Measurements from ENCODE around the gene RPL36AL. TPM values are rescaled to one million over a fixed set of nuclear protein-coding genes. Genes with fewer than 3 reads are reported as not detected.
"Not testable (repeated sequence)": the region's sequence is repeated elsewhere in the genome, so short reads cannot be mapped to it uniquely, and the experiment has no call there.

RPL36AL gene
- total RNA-seq, 1 experiment from 2014 or later, result 161 TPM

DNA sequence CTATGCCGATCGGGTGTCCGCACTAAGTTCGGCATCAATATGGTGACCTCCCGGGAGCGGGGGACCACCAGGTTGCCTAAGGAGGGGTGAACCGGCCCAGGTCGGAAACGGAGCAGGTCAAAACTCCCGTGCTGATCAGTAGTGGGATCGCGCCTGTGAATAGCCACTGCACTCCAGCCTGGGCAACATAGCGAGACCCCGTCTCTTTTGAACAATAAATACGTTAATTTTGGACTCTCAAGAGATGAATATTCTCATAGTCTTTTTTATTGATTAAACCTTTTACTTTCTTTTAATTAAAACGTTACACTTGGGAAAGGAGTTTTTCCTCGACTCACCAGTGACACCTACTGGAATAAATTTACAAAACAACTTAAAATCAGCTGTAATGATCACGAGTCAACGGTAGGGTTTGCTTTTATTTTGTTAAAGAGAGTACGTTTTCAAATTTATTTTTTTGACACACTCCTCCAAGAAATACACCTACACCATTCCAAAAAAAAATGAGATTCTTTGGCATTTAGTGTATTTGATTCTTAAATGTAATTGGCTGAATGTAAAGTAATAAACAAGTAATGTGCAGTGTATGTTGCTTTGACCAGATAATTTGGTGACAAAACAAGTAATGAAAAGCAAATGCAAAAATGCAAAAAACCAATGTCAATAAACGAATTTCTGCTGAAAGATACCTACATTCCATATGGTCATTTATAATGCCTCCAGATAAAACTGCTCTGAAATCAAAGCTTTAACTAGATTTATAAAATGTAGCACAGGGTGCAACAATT lies 33.6 kb downstream of the RPL36AL start:
- BruUV-seq (replicated peaks), result no TSS peak
- Mint-ChIP-seq H3K27ac (ENCODE audit: unreplicated experiment) (peak overlapping the region; percentile 98), H3K4me1 (ENCODE audit: low read depth, unreplicated experiment) (peaks cover 18% of the 10 kb centered on the region), H3K36me3 (ENCODE audit: insufficient read depth, unreplicated experiment) (peaks cover 52% of the 10 kb centered on the region), H3K4me3 (ENCODE audit: low read depth, unreplicated experiment) (peak overlapping the region; percentile 91), H3K27me3 (ENCODE audit: unreplicated experiment) (no peaks in the 10 kb centered on the region), H3K9me3 (ENCODE audit: low read depth, unreplicated experiment) (no peaks in the 10 kb centered on the region)
- intact Hi-C loops (cut with micrococcal nuclease; ENCODE audit: unreplicated experiment), result no loop called here
- CTCF ChIA-PET, result interaction anchor here (0.9 kb wide), 1 partner anchor 12 kb away, joined by 5 read pairs; the partner anchor contains the start of gene LRR1
- peak; percentile 75 for TF ChIP-seq CTCF (IDR thresholded peaks at IDR 0.05; ENCODE audit: unreplicated experiment)
- peak; percentile 56 for DNase-seq

GRCh38 chr14:49585803-49586672 lies 34.4 kb downstream of the RPL36AL start, which contains the start of gene RPS29:
TSS of gene RPS29 (minus strand) at chr14:49586380. CDS start at chr14:49586346, 34 bp downstream.
- Mint-ChIP-seq H3K27me3 (ENCODE audit: unreplicated experiment) (no peaks in the 10 kb centered on the region), H3K4me1 (ENCODE audit: low read depth, unreplicated experiment) (peaks cover 26% of the 10 kb centered on the region), H3K36me3 (ENCODE audit: insufficient read depth, unreplicated experiment) (peaks cover 60% of the 10 kb centered on the region), H3K27ac (ENCODE audit: unreplicated experiment) (peak within 1 kb of the TSS; percentile 98), H3K9me3 (ENCODE audit: low read depth, unreplicated experiment) (no peaks in the 10 kb centered on the region), H3K4me3 (ENCODE audit: low read depth, unreplicated experiment) (peak within 1 kb of the TSS; percentile 91)
- intact Hi-C loops (cut with micrococcal nuclease; ENCODE audit: unreplicated experiment), result no loop called here
- BruUV-seq (replicated peaks), result no TSS peak
- CTCF ChIA-PET, result interaction anchor here (0.9 kb wide), 1 partner anchor 13 kb away, joined by 5 read pairs; the partner anchor contains the start of gene LRR1
- DNase-seq, result peak; percentile 97
- no peak for TF ChIP-seq CTCF (IDR thresholded peaks at IDR 0.05; ENCODE audit: unreplicated experiment)

DNA sequence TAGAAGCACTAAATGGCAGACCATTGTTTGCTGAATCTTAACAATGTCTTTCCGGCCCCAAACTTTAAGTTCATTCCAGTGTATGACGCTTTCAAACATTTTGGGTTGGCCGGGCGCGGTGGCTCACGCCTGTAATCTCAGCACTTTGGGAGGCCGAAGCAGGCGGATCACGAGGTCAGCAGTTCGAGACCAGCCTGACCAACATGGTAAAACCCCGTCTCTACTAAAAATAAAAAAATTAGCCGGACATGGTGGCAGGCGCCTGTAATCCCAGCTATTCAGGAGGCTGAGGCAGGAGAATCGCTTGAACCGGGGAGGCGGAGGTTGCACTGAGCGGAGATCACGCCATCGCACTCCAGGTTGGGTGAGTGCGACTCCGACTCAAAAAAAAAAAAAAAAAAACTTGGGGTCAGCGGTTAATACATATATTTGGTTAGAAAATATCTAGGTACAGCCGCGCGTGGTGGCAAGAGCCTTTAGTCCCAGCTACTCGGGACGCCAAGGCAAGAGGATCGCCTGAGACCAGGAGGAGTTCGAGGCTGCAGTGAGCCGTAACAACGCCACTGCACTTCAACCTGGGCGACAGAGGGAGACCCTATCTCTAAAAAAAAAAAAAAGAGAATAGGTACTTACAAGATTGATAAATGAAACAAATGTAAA lies 35.3 kb downstream of the RPL36AL start:
- intact Hi-C loops (cut with micrococcal nuclease; ENCODE audit: unreplicated experiment); H3K27me3 Mint-ChIP-seq (ENCODE audit: unreplicated experiment); H3K9me3 Mint-ChIP-seq (ENCODE audit: low read depth, unreplicated experiment); BruUV-seq (replicated peaks): not testable (repeated sequence)
- DNase-seq, result peak; percentile 31
- Mint-ChIP-seq H3K4me3 (ENCODE audit: low read depth, unreplicated experiment) (peak overlapping the region; percentile 91), H3K36me3 (ENCODE audit: insufficient read depth, unreplicated experiment) (peaks cover 67% of the 10 kb centered on the region), H3K27ac (ENCODE audit: unreplicated experiment) (peak overlapping the region; percentile 98), H3K4me1 (ENCODE audit: low read depth, unreplicated experiment) (peaks cover 30% of the 10 kb centered on the region)
- CTCF ChIA-PET, result interaction anchor here (0.9 kb wide), 1 partner anchor 123 kb away, joined by 3 read pairs; no protein-coding TSS in a partner anchor

DNA sequence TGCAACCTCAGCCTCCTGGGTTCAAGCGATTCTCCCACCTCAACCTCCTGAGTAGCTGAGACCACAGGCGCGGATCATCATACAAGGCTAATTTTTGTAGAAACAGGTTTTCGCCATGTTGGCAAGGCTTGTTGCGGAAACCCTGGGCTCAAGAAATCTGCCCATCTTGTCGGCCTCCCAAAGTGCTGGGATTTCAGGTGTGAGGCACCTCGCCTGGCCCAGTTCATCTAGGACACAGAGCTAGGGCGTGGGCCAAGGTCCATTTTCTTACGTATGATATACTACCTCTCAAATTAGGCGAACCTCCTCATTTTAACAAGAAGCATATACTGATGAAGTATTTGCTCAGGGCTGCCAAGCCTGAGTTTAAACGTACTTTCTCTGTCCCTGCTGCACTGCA lies 36.4 kb downstream of the RPL36AL start:
- no peak for DNase-seq
- H3K27ac Mint-ChIP-seq (ENCODE audit: unreplicated experiment), result peak overlapping the region; percentile 98
- peak overlapping the region; percentile 91 for H3K4me3 Mint-ChIP-seq (ENCODE audit: low read depth, unreplicated experiment)
- H3K9me3 Mint-ChIP-seq (ENCODE audit: low read depth, unreplicated experiment), result no peaks in the 10 kb centered on the region
- CTCF ChIA-PET, result interaction anchor here (0.9 kb wide), 1 partner anchor 122 kb away, joined by 3 read pairs; no protein-coding TSS in a partner anchor
- no TSS peak for BruUV-seq (replicated peaks)
- no peaks in the 10 kb centered on the region for H3K27me3 Mint-ChIP-seq (ENCODE audit: unreplicated experiment)
- peaks cover 70% of the 10 kb centered on the region for H3K36me3 Mint-ChIP-seq (ENCODE audit: insufficient read depth, unreplicated experiment)
- H3K4me1 Mint-ChIP-seq (ENCODE audit: low read depth, unreplicated experiment), result peaks cover 33% of the 10 kb centered on the region
- intact Hi-C loops (cut with micrococcal nuclease; ENCODE audit: unreplicated experiment), result no loop called here
- TF ChIP-seq CTCF (IDR thresholded peaks at IDR 0.05; ENCODE audit: unreplicated experiment), result no peak
